Kidney (tissue), 14 donors: ENCODE data around the gene UROD. TPM values are rescaled to one million over a fixed set of nuclear protein-coding genes. Genes with fewer than 3 reads are reported as not detected.

ENCODE experiments used
- DNase-seq, 5 donors: peaks; one replicate each; pipeline ENCODE4 v3.0.0-alpha.2; 2013 to 2020
- FAIRE-seq: peaks from 2 replicates; lab custom pipeline; 2012; peaks lifted over from hg19 to GRCh38; lab: Jason Lieb, UNC
- H3K27ac ChIP-seq, 2 donors: one replicate each; pipeline ENCODE4 v1.7.0; 2013; ENCODE audit warnings: low read depth in 2 of 2, low read length in 2 of 2, inconsistent platforms in 1 of 2
- H3K27me3 ChIP-seq: one replicate; pipeline ENCODE4 v1.7.1; 2013; ENCODE audit warnings: low read length, inconsistent platforms; ENCODE audit not compliant: control insufficient read depth, insufficient read depth
- H3K36me3 ChIP-seq, 3 donors: one replicate each; pipeline versions ENCODE4 v1.7.0 to v1.7.1; 2013; ENCODE audit warnings: low read length in 3 of 3, control low read depth in 1 of 3, inconsistent platforms in 1 of 3; ENCODE audit not compliant: insufficient read depth in 3 of 3, control insufficient read depth in 2 of 3
- H3K4me1 ChIP-seq, 3 donors: one replicate each; pipeline versions ENCODE4 v1.7.0 to v1.7.1; 2013; ENCODE audit warnings: low read length in 3 of 3, inconsistent platforms in 1 of 3, low read depth in 1 of 3; ENCODE audit not compliant: control insufficient read depth in 2 of 3, insufficient read depth in 2 of 3
- H3K4me3 ChIP-seq, 3 donors: one replicate each; pipeline versions ENCODE4 v1.7.0 to v1.8.1; 2013; ENCODE audit warnings: low read length in 3 of 3, control low read depth in 1 of 3, inconsistent platforms in 1 of 3
- H3K9ac ChIP-seq, 3 donors: one replicate each; pipeline versions ENCODE4 v1.7.0 to v1.7.1; 2013; ENCODE audit warnings: low read length in 3 of 3, control low read depth in 1 of 3, inconsistent platforms in 1 of 3
- H3K9me3 ChIP-seq, 3 donors: one replicate each; pipeline versions ENCODE4 v1.7.0 to v1.7.1; 2013; ENCODE audit warnings: low read length in 3 of 3, control low read depth in 1 of 3, inconsistent platforms in 1 of 3; ENCODE audit not compliant: control insufficient read depth in 2 of 3, insufficient read depth in 1 of 3
- CTCF ChIP-seq: IDR thresholded peaks from 3 replicates; pipeline ENCODE4 v1.5.1; 2012; ENCODE audit warnings: mild to moderate bottlenecking, moderate library complexity, borderline replicate concordance; ENCODE audit not compliant: insufficient read depth; ENCODE audit errors: extremely low read depth
- intact Hi-C: fragments of 100-400 bp; cut with DNase I; formaldehyde crosslinking; loops from one replicate; pipeline ENCODE4 v1.11.1; 2022
- polyA plus RNA-seq: library from polyadenylated mRNA; stranded (reverse); fragments of 350-450 nt; fragmentation: Illumina TruSeq; extraction: RNeasy Lipid Tissue Mini Kit (QIAGEN cat#74804); gene quantifications from one replicate; pipeline ENCODE4 v1.2.3, GENCODE V29; 2014; ENCODE audit warnings: low read depth, low replicate concordance; ENCODE audit not compliant: insufficient read depth
- total RNA-seq: library from RNA; stranded (reverse); fragmentation: NEBNext Ultra II Directional; extraction: Animal tissue kit (Norgen Biotek cat#: 25700); gene quantifications from one replicate; pipeline ENCODE4 v1.2.1, GENCODE V29; 2021
- donor health status: control.
- donor health status: control.
- donor health status: control.
- donor health status: control.
- donor health status: control.
- donor health status: DM: yes; HTN: yes; CAD: no.
- donor health status: Normal renal cell carcinoma (clear cell type).

The UROD gene
- total and polyA plus RNA-seq, 2 donors from 2014 or later: 71.0 to 172 TPM

DNA sequence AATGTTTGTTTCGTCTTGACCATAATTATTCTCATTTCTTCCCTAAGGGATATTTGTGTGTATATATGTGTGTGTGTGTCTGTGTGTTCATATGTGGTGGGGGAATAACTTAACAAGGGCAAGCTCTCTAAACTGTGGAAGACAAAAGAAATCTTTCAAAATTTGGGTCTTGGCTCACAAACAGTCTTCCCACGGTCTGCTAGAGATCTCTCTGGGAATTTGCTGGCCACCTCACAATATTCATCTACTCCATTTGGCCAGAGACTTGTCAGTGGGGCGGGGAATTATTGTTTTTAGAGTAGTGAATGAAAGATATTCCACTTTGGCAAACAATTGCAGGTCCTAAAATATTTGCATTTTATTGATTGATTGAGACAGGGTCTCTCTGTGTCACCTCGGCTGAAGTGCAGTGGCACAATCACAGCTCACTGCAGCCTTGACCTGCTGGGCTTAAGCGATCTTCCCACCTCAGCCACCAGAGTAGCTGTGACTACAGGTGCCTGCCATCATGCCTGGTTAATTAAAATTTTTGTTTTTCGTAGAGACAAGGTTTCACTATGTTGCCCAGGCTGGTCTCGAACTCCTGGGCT, 17.6 kb upstream of the UROD start:
- FAIRE-seq: no peak
- intact Hi-C loops: no loop called here

GRCh38 chr1:44995467-44996238, 16.4 kb upstream of the UROD start:
- no peak for DNase-seq
- no peak overlapping the region for H3K9ac ChIP-seq
- H3K27ac ChIP-seq: no peak overlapping the region
- H3K27me3 ChIP-seq: no peaks in the 10 kb centered on the region
- H3K4me3 ChIP-seq: no peak overlapping the region
- intact Hi-C loops: no loop called here
- no peak for FAIRE-seq
- TF ChIP-seq CTCF: no peak
- H3K36me3 ChIP-seq: no peaks in the 10 kb centered on the region
- H3K4me1 ChIP-seq: no peaks in the 10 kb centered on the region
- H3K9me3 ChIP-seq: no peaks in the 10 kb centered on the region

More for the DNA sequence above, 17.6 kb upstream of the UROD start:
- no peak overlapping the region for H3K4me3 ChIP-seq
- H3K27me3 ChIP-seq: no peaks in the 10 kb centered on the region
- H3K36me3 ChIP-seq: no peaks in the 10 kb centered on the region
- DNase-seq: no peak
- no peak overlapping the region for H3K27ac ChIP-seq
- H3K9ac ChIP-seq: no peak overlapping the region
- H3K4me1 ChIP-seq: no peaks in the 10 kb centered on the region
- no peaks in the 10 kb centered on the region for H3K9me3 ChIP-seq
- TF ChIP-seq CTCF: no peak

GRCh38 chr1:44999232-44999631, 12.8 kb upstream of the UROD start:
- Histone ChIP-seq H3K27ac (no peak overlapping the region), H3K4me3 (no peak overlapping the region), H3K9me3 (no peaks in the 10 kb centered on the region), H3K36me3 (peaks cover 0 to 12% (median 3%) of the 10 kb centered on the region in 3 donors), H3K4me1 (no peaks in the 10 kb centered on the region), H3K27me3 (no peaks in the 10 kb centered on the region), H3K9ac (no peak overlapping the region)
- intact Hi-C loops: no loop called here
- no peak for TF ChIP-seq CTCF
- DNase-seq (no peak), FAIRE-seq (no peak)
